ENCODE measurements around the gene NARF.

DNA sequence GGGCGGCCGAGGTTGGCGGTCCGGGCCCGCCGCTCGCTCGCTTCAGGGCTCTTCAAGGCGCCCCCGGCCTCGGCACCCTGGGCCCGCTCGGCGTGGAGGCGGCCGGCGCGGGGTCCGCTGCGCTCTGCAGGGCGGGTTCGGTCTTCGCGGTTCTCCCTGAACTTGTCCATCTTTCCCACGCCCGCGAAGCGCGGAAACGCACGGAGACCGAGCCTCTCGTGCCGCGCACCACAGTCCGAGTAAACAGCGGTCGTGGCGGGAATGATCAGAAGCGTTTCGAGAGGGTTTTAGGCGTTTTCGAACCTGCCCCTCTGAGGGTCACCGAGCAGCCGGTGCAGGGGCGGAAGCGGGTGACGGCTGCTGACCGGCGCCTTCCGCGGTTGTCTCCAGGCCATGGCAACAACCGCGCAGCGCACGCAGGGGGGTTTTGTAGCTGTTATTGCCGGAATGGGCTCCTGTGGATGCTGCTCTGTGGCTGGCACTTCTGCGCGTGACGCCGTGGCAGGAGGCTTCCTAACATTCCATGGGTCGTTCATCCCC, 414 bp downstream of the NARF start:
- TF ChIP-seq, protein P1, sequence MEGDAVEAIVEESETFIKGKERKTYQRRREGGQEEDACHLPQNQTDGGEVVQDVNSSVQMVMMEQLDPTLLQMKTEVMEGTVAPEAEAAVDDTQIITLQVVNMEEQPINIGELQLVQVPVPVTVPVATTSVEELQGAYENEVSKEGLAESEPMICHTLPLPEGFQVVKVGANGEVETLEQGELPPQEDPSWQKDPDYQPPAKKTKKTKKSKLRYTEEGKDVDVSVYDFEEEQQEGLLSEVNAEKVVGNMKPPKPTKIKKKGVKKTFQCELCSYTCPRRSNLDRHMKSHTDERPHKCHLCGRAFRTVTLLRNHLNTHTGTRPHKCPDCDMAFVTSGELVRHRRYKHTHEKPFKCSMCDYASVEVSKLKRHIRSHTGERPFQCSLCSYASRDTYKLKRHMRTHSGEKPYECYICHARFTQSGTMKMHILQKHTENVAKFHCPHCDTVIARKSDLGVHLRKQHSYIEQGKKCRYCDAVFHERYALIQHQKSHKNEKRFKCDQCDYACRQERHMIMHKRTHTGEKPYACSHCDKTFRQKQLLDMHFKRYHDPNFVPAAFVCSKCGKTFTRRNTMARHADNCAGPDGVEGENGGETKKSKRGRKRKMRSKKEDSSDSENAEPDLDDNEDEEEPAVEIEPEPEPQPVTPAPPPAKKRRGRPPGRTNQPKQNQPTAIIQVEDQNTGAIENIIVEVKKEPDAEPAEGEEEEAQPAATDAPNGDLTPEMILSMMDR (IDR thresholded peaks at IDR 0.05): no peak
- no peak for TF ChIP-seq POLR2A (IDR thresholded peaks at IDR 0.05)
